GM12878 (cell line): ENCODE data around the gene PRAMEF2. TPM values are rescaled to one million over a fixed set of nuclear protein-coding genes. Genes with fewer than 3 reads are reported as not detected.
"Not testable (repeated sequence)": the region's sequence is repeated elsewhere in the genome, so short reads cannot be mapped to it uniquely, and the experiment has no call there.

Source experiments
- ATAC-seq: fragments of 200-7000 bp; cut with Tn5 transposase; 3 replicates; pipeline ENCODE4 v1.9.1; 2020; ENCODE audit warnings: mild to moderate bottlenecking, moderate library complexity
- Bru-seq: library from RNA; stranded (reverse); fragments of 400-500 nt; gene quantifications from one replicate; lab custom pipeline; 2021; lab: Mats Ljungman, UMichigan
- BruChase-seq, 2 experiments: library from RNA; stranded (reverse); fragments of 400-500 nt; gene quantifications; one replicate each; lab custom pipeline; 2021; lab: Mats Ljungman, UMichigan
- BruUV-seq: library from RNA; stranded (reverse); fragments of 400-500 nt; replicated peaks from 2 replicates; lab custom pipeline; 2021; lab: Mats Ljungman, UMichigan
- CTCF ChIA-PET: fragments of 300-600 bp; sonication (Branson Sonifier 250); formaldehyde crosslinking; extraction: SDS; loops from one replicate; lab custom pipeline; 2021; ENCODE audit warnings: inconsistent platforms; lab: Yijun Ruan, JAX
- POLR2A ChIA-PET: fragments of 350-600 bp; formaldehyde crosslinking; extraction: SDS; loops from one replicate; lab custom pipeline; 2021; ENCODE audit warnings: inconsistent platforms; lab: Charles Lee
- RAD21 ChIA-PET: fragments of 300-600 bp; sonication (Branson Sonifier 250); formaldehyde crosslinking; loops from one replicate; lab custom pipeline; 2023; ENCODE audit warnings: antibody characterized with exemption; ENCODE audit not compliant: unreplicated experiment; lab: Charles Lee
- SMC1A ChIA-PET: fragments of 300-600 bp; sonication (Branson Sonifier 250); formaldehyde crosslinking; loops from one replicate; lab custom pipeline; 2023; ENCODE audit not compliant: unreplicated experiment, uncharacterized antibody; lab: Charles Lee
- DNase-seq: peaks from one replicate; pipeline ENCODE4 v3.0.0-alpha.2; 2011; ENCODE audit warnings: low read depth, low spot score
- FAIRE-seq: peaks from 3 replicates; lab custom pipeline; 2011; peaks lifted over from hg19 to GRCh38; lab: Jason Lieb, UNC
- H2AFZ ChIP-seq: 2 replicates; pipeline ENCODE4 v1.6.0; 2011; ENCODE audit warnings: low read depth, low read length, control low read depth; ENCODE audit not compliant: control insufficient read depth
- H3K27ac ChIP-seq: 2 replicates; pipeline ENCODE4 v1.5.1; 2011; ENCODE audit warnings: control low read depth; ENCODE audit not compliant: control insufficient read depth, insufficient read depth
- H3K27me3 ChIP-seq, 2 experiments: replicated peaks in 1 of 2; 2 replicates each; pipeline versions ENCODE4 v1.6.0 to v1.6.1; 2011; ENCODE audit warnings: low read length in 1 of 2; ENCODE audit not compliant: control insufficient read depth in 2 of 2, insufficient read depth in 2 of 2
- H3K36me3 ChIP-seq, 2 experiments: 2 replicates each; pipeline ENCODE4 v1.5.1; 2011; ENCODE audit warnings: low read length in 1 of 2; ENCODE audit not compliant: control insufficient read depth in 2 of 2, insufficient read depth in 2 of 2
- H3K4me1 ChIP-seq: 2 replicates; pipeline ENCODE4 v1.6.1; 2011; ENCODE audit warnings: mild to moderate bottlenecking, low read length, moderate library complexity, mixed read lengths; ENCODE audit not compliant: control insufficient read depth, insufficient read depth
- H3K4me2 ChIP-seq: 2 replicates; pipeline ENCODE4 v1.6.0; 2011; ENCODE audit warnings: control low read depth; ENCODE audit not compliant: control insufficient read depth, insufficient read depth
- H3K4me3 ChIP-seq: fragments of 200-600 bp; sonication (generic); 2 replicates; pipeline ENCODE4 v1.5.1; 2016
- H3K79me2 ChIP-seq: 2 replicates; pipeline ENCODE4 v1.6.0; 2011; ENCODE audit warnings: low read length; ENCODE audit not compliant: control insufficient read depth, insufficient read depth
- H3K9ac ChIP-seq: 2 replicates; pipeline ENCODE4 v1.8.0; 2011; ENCODE audit warnings: low read length, control low read depth, mixed read lengths; ENCODE audit not compliant: control insufficient read depth, insufficient read depth
- H3K9me3 ChIP-seq: replicated peaks from 3 replicates; pipeline ENCODE4 v1.5.1; 2011; ENCODE audit warnings: mild to moderate bottlenecking, low read length; ENCODE audit not compliant: control insufficient read depth, insufficient read depth
- H4K20me1 ChIP-seq: 2 replicates; pipeline ENCODE4 v1.6.0; 2011; ENCODE audit not compliant: control insufficient read depth, insufficient read depth
- EED ChIP-seq: sonication (generic); IDR thresholded peaks from 2 replicates; pipeline ENCODE4 v1.6.1; 2016; ENCODE audit warnings: antibody characterized with exemption, low read depth
- NFYA ChIP-seq: IDR thresholded peaks from 2 replicates; pipeline ENCODE4 v1.6.1; 2011; ENCODE audit warnings: low read depth, mild to moderate bottlenecking, low read length, improper control_type of control experiment, borderline replicate concordance
- NR2C1 ChIP-seq: fragments of 450-650 bp; IDR thresholded peaks from 2 replicates; pipeline ENCODE4 v1.6.1; 2017; ENCODE audit warnings: antibody characterized with exemption, mild to moderate bottlenecking, moderate library complexity
- RELA ChIP-seq: fragments of 450-650 bp; IDR thresholded peaks from 2 replicates; pipeline ENCODE4 v1.8.0; 2014; ENCODE audit warnings: borderline replicate concordance; ENCODE audit not compliant: partially characterized antibody
- SP1 ChIP-seq: IDR thresholded peaks from one replicate; pipeline ENCODE4 v1.6.1; 2011; ENCODE audit warnings: low read depth, low read length
- TCF3 ChIP-seq: IDR thresholded peaks from 2 replicates; pipeline ENCODE4 v1.6.1; 2012; ENCODE audit warnings: low read depth, mild to moderate bottlenecking, low read length, borderline replicate concordance; ENCODE audit not compliant: insufficient read depth
- ZNF217 ChIP-seq: fragments of 450-650 bp; IDR thresholded peaks from 2 replicates; pipeline ENCODE4 v1.6.1; 2017; ENCODE audit warnings: antibody characterized with exemption, mild to moderate bottlenecking
- WGBS: methylation state at CpG from one replicate; pipeline ENCODE4 v1.1.6; 2016; ENCODE audit warnings: low lambda C conversion rate; ENCODE audit not compliant: insufficient replicate concordance, insufficient coverage; ENCODE audit errors: missing lambda C conversion rate; 5-methylcytosine and 5-hydroxymethylcytosine counted together
- in situ Hi-C: fragments of 300-500 bp; cut with MboI; formaldehyde crosslinking; loops from 9 replicates; pipeline ENCODE4 v1.14.3; 2018; ENCODE audit warnings: mixed read lengths
- intact Hi-C: fragments of 100-400 bp; cut with micrococcal nuclease; formaldehyde crosslinking; loops from one replicate; pipeline ENCODE4 v1.14.2; 2022; ENCODE audit not compliant: unreplicated experiment
- long read RNA-seq, 2 experiments: library from polyadenylated mRNA; unstranded; transcript quantifications; one replicate each; pipeline ENCODE4 v2.0.0, GENCODE V29; 2019 to 2020
- polyA minus RNA-seq, 3 experiments: library from RNA; depleted of rRNA, polyadenylated mRNA; stranded (reverse); fragments of >200 nt; gene quantifications; 2 replicates each; pipeline ENCODE4 v1.2.3, GENCODE V29; 2011
- polyA plus RNA-seq, 11 experiments: library from polyadenylated mRNA; depleted of rRNA in 4 of 11; unstranded in 6 of 11; stranded (reverse) in 5 of 11; fragments of >200 nt; fragmentation: Nextera tagmentation in 4 of 11; fragmentation: Illumina TruSeq in 1 of 11; extraction: Ambion mirVana in 4 of 11; extraction: Trizol in 1 of 11; gene quantifications; 1 replicate in 1 of 11; 2 replicates in 10 of 11; pipeline versions ENCODE4 v1.2.1 to v1.2.3, GENCODE V29; 2011 to 2016; ENCODE audit warnings: inconsistent platforms in 2 of 11, missing spikeins in 2 of 11, low read depth in 1 of 11
- total RNA-seq, 4 experiments: library from RNA; depleted of rRNA in 3 of 4; stranded (reverse); fragments of >200 nt in 3 of 4; fragmentation: Illumina TruSeq in 1 of 4; extraction: Trizol in 1 of 4; gene quantifications; 2 replicates each; pipeline versions ENCODE4 v1.2.1 to v1.2.3, GENCODE V29; 2013 to 2021
- TF ChIP-seq, protein P1 (sequence below): fragments of 450-650 bp; IDR thresholded peaks from 2 replicates; pipeline ENCODE4 v1.6.1; 2016; ENCODE audit warnings: mild to moderate bottlenecking

Gene PRAMEF2
- not detected in 2 replicates for total RNA-seq (2013; cell fraction: nucleolus; rRNA removed)
- total RNA-seq (2014; rRNA removed), result not detected in 2 replicates
- not detected in 2 replicates for total RNA-seq (2014; rRNA removed; fragmentation: Illumina TruSeq; extraction: Trizol)
- not detected in 2 replicates for total RNA-seq (2021)
- polyA plus RNA-seq (2011; ENCODE audit: low read depth), result not detected
- not detected in 2 replicates for polyA plus RNA-seq (2011; rRNA removed)
- polyA plus RNA-seq (2011; cell fraction: cytosol; rRNA removed), result not detected in 2 replicates
- not detected in 2 replicates for polyA plus RNA-seq (2011; cell fraction: nucleus; rRNA removed)
- polyA plus RNA-seq (2012), result not detected in 2 replicates
- not detected in 2 replicates for polyA plus RNA-seq (2014; fragmentation: Illumina TruSeq; extraction: Trizol)
- not detected for polyA plus RNA-seq (2014; fragmentation: Nextera tagmentation; extraction: Ambion mirVana)
- polyA plus RNA-seq (2014; rRNA removed), result not detected in 2 replicates
- not detected for polyA plus RNA-seq (2016; fragmentation: Nextera tagmentation; extraction: Ambion mirVana)
- polyA minus RNA-seq (2011; rRNA and poly(A)+ RNA removed), result not detected in 2 replicates
- not detected in 2 replicates for polyA minus RNA-seq (2011; cell fraction: cytosol; rRNA and poly(A)+ RNA removed)
- polyA minus RNA-seq (2011; cell fraction: nucleus; rRNA and poly(A)+ RNA removed), result not detected in 2 replicates
- Bru-seq, nascent RNA, result percentile 12 among the genes with signal in this experiment
- not detected for BruChase-seq, experiment 1, labeled RNA remaining after a 6-hour chase
- not detected for BruChase-seq, experiment 2, labeled RNA remaining after a 2-hour chase
- long read RNA-seq, experiment 1, partial matches to known transcripts, result 0 of 1 reads
- long read RNA-seq, experiment 1, other reads (novel, unspliced or antisense), result 1 of 1 reads
- long read RNA-seq, experiment 2, result 0 reads

DNA sequence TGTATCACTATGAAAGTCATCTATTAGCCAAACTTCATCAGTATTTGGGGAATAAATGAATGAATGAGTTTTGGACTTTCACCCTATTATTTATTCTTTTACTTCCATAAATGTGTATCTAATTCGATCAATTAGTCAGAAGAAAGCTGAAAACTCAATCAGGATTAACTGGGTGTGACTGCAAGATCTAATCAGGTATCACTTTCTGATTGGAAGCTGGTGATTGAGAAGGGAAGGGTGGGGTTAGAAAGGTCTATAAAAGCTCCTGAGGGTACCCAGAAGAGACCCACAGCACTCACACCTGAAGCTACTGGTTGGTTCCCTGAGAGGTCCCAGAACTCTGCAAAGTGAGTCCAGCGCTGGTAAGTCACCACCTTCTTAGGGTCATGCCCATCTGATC lies at the start of gene PRAMEF2:
Gene PRAMEF2, plus strand, starts transcription at position 301 of the 400 bp plus-strand sequence. CDS start 1,924 bp downstream, outside the sequence.
- H3K4me2 ChIP-seq, H3K27ac ChIP-seq, H3K36me3 ChIP-seq, H2AFZ ChIP-seq, POLR2A ChIA-PET, FAIRE-seq, H3K4me3 ChIP-seq, H3K79me2 ChIP-seq, H3K9me3 ChIP-seq, intact Hi-C loops, H3K9ac ChIP-seq, H4K20me1 ChIP-seq, CTCF ChIA-PET, H3K27me3 ChIP-seq, SMC1A ChIA-PET, BruUV-seq, H3K4me1 ChIP-seq, in situ Hi-C loops, RAD21 ChIA-PET, DNase-seq, ATAC-seq: not testable (repeated sequence)
- 8% methylated on average over 1 of the region's 2 CpGs for WGBS

DNA sequence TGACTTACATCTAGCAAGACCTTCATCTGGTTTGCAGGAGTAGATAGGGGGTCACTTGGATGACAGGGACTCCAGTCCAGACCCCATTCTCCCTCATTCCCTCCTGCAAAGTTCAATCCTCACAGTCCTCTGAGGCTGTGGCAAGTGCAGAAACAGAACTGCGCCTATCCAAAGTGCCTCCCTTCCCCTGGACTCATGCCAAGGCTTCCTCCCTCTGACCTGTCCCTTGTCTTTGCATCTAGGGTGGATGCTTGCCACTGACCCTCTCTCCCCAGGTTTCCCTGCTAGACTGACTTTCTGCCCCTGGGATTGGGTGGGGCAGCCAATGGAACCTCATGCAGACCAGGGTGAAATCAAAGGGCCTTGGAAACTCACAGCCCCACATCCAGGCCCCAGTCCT lies 47.0 kb upstream of the PRAMEF2 start:
- Histone ChIP-seq H3K27me3 (no peaks in the 10 kb centered on the region; a peak in 1 of 4 replicates), H3K4me2 (no peak overlapping the region), H2AFZ (no peak overlapping the region), H3K9me3 (no peaks in the 10 kb centered on the region), H3K9ac (no peak overlapping the region), H3K4me3 (no peak overlapping the region), H3K27ac (no peak overlapping the region), H3K36me3 (no peaks in the 10 kb centered on the region), H3K4me1 (no peaks in the 10 kb centered on the region), H3K79me2 (no peaks in the 10 kb centered on the region), H4K20me1 (no peaks in the 10 kb centered on the region)
- ChIA-PET RAD21 (no interaction called here), SMC1A (no interaction called here), POLR2A (no interaction called here), CTCF (no interaction called here)
- 45% methylated on average over 1 of the region's 1 CpG for WGBS
- TF ChIP-seq TCF3 (no peak), SP1 (no peak), NFYA (no peak), NR2C1 (no peak), RELA (no peak), EED (no peak), ZNF217 (no peak)
- TF ChIP-seq, protein P1, sequence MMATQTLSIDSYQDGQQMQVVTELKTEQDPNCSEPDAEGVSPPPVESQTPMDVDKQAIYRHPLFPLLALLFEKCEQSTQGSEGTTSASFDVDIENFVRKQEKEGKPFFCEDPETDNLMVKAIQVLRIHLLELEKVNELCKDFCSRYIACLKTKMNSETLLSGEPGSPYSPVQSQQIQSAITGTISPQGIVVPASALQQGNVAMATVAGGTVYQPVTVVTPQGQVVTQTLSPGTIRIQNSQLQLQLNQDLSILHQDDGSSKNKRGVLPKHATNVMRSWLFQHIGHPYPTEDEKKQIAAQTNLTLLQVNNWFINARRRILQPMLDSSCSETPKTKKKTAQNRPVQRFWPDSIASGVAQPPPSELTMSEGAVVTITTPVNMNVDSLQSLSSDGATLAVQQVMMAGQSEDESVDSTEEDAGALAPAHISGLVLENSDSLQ, result no peak
- intact Hi-C loops (no loop called here), in situ Hi-C loops (loop anchor here (25.0 kb wide), 1 partner anchor 427 kb away; the partner anchor contains the start of gene PRAMEF18)
- BruUV-seq, result no TSS peak
- DNase-seq (no peak), FAIRE-seq (no peak), ATAC-seq (no peak)
